HS-27A (cell line): ENCODE measurements around the gene CTTNBP2NL.

ENCODE experiments used
- DNase-seq: peaks from one replicate; pipeline ENCODE4 v3.0.0-alpha.2; 2012; ENCODE audit warnings: low read depth, missing footprints

The CTTNBP2NL gene

GRCh38 chr1:112395821-112396652, at the start of gene CTTNBP2NL:
TSS of gene CTTNBP2NL (plus strand) at chr1:112396214. CDS start at chr1:112416166, 19,952 bp downstream.
- peak; percentile 93 for DNase-seq

- DNase-seq = no peak
Measured at GRCh38 chr1:112346801-112347350, 49.1 kb upstream of the CTTNBP2NL start.

- DNase-seq = no peak
Measured at GRCh38 chr1:112356765-112357164, 39.2 kb upstream of the CTTNBP2NL start.

- no peak for DNase-seq
Measured at GRCh38 chr1:112357467-112357866, 38.5 kb upstream of the CTTNBP2NL start.

- DNase-seq = no peak
Measured at GRCh38 chr1:112358061-112358770, 37.8 kb upstream of the CTTNBP2NL start.

- DNase-seq = peak; percentile 22
Measured at GRCh38 chr1:112358798-112359408, 37.1 kb upstream of the CTTNBP2NL start.

GRCh38 chr1:112359961-112360767, 35.9 kb upstream of the CTTNBP2NL start:
- DNase-seq = no peak

- no peak for DNase-seq
Measured at GRCh38 chr1:112363636-112364035, 32.4 kb upstream of the CTTNBP2NL start.

GRCh38 chr1:112368198-112368597, 27.8 kb upstream of the CTTNBP2NL start:
- no peak for DNase-seq

- peak; percentile 71 for DNase-seq
Measured at GRCh38 chr1:112369392-112370285, 26.4 kb upstream of the CTTNBP2NL start.

- DNase-seq = no peak
Measured at GRCh38 chr1:112370996-112371395, 25.0 kb upstream of the CTTNBP2NL start.

GRCh38 chr1:112371775-112372174, 24.2 kb upstream of the CTTNBP2NL start:
- DNase-seq = no peak

- DNase-seq = no peak
Measured at GRCh38 chr1:112373806-112374205, 22.2 kb upstream of the CTTNBP2NL start.

GRCh38 chr1:112375701-112376100, 20.3 kb upstream of the CTTNBP2NL start:
- DNase-seq = no peak

GRCh38 chr1:112380356-112380755, 15.7 kb upstream of the CTTNBP2NL start:
- no peak for DNase-seq

- DNase-seq = no peak
Measured at GRCh38 chr1:112381324-112382076, 14.5 kb upstream of the CTTNBP2NL start.

GRCh38 chr1:112383759-112384370, 12.1 kb upstream of the CTTNBP2NL start:
- DNase-seq = no peak

- no peak for DNase-seq
Measured at GRCh38 chr1:112386024-112386723, 9.8 kb upstream of the CTTNBP2NL start.
